ENCODE data around the gene CCDC187.

DNA sequence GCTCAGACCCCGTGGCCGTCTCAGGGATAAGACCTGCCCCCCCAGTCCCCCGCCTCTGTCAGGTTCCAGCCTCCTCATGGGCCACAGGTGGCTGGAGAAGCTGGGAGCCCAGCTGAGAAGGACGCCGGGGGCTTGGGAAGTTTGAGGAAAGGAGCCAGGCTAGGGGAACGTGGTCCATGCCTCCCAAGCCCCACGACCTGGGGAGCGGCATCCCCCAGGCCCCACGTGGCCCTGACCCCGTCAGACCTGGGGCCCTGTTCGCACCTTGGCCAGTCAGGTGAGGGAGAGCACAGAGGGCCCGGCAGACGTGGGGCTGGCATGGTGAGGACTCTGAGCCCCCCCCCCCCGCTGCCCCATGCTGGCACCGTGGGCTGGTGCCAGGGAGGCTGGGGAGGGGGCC is 27.1 kb upstream of the CCDC187 start:
- TF ChIP-seq, protein P1, sequence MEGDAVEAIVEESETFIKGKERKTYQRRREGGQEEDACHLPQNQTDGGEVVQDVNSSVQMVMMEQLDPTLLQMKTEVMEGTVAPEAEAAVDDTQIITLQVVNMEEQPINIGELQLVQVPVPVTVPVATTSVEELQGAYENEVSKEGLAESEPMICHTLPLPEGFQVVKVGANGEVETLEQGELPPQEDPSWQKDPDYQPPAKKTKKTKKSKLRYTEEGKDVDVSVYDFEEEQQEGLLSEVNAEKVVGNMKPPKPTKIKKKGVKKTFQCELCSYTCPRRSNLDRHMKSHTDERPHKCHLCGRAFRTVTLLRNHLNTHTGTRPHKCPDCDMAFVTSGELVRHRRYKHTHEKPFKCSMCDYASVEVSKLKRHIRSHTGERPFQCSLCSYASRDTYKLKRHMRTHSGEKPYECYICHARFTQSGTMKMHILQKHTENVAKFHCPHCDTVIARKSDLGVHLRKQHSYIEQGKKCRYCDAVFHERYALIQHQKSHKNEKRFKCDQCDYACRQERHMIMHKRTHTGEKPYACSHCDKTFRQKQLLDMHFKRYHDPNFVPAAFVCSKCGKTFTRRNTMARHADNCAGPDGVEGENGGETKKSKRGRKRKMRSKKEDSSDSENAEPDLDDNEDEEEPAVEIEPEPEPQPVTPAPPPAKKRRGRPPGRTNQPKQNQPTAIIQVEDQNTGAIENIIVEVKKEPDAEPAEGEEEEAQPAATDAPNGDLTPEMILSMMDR (IDR thresholded peaks at IDR 0.05 in 8 of 11, conservative IDR thresholded peaks at IDR 0.05 in 3 of 11), result no peak
- TF ChIP-seq POLR2A (IDR thresholded peaks at IDR 0.05) (no peak), POLR2AphosphoS5 (IDR thresholded peaks at IDR 0.05) (no peak)

Data from spleen (tissue), 7 donors.